ENCODE data around the gene DIO3.

The DIO3 gene

DNA sequence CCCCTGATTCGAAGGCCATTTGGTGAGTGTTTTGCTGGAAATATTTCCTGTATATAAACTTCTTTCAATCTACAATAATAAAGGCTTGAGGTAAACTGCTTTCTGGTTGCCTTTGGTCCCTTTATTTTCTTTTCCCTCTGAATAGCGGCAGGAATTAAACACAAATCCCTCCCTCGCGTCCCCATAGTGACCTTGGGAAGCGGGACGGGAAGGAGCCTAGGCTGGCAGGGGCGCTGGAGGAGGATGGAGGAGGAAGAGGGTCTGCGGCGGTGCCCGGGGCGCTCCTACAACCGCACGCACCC is 2.0 kb downstream of the DIO3 start:
- Histone ChIP-seq H3K9ac (no peak overlapping the region), H3K36me3 (ENCODE audit: insufficient read depth) (no peaks in the 10 kb centered on the region), H3K4me3 (IDR thresholded peaks at IDR 0.05; ENCODE audit: insufficient read depth, low read depth, low read length) (no peak overlapping the region), H3K79me2 (ENCODE audit: insufficient read depth, low read depth) (no peaks in the 10 kb centered on the region), H4K20me1 (ENCODE audit: insufficient read depth) (no peaks in the 10 kb centered on the region), H3K27ac (no peak overlapping the region), H3K27me3 (ENCODE audit: insufficient read depth, low read depth) (peaks cover 16% of the 10 kb centered on the region; the same call in 1 of the 2 replicates), H3K4me1 (ENCODE audit: low read depth, poor library complexity, severe bottlenecking) (no peaks in the 10 kb centered on the region), H3K4me2 (no peak overlapping the region), H2AFZ (ENCODE audit: low read depth) (no peak overlapping the region)
- TF ChIP-seq, protein P1, sequence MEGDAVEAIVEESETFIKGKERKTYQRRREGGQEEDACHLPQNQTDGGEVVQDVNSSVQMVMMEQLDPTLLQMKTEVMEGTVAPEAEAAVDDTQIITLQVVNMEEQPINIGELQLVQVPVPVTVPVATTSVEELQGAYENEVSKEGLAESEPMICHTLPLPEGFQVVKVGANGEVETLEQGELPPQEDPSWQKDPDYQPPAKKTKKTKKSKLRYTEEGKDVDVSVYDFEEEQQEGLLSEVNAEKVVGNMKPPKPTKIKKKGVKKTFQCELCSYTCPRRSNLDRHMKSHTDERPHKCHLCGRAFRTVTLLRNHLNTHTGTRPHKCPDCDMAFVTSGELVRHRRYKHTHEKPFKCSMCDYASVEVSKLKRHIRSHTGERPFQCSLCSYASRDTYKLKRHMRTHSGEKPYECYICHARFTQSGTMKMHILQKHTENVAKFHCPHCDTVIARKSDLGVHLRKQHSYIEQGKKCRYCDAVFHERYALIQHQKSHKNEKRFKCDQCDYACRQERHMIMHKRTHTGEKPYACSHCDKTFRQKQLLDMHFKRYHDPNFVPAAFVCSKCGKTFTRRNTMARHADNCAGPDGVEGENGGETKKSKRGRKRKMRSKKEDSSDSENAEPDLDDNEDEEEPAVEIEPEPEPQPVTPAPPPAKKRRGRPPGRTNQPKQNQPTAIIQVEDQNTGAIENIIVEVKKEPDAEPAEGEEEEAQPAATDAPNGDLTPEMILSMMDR (conservative IDR thresholded peaks at IDR 0.05; ENCODE audit: low read depth, low read length), result no peak

DNA sequence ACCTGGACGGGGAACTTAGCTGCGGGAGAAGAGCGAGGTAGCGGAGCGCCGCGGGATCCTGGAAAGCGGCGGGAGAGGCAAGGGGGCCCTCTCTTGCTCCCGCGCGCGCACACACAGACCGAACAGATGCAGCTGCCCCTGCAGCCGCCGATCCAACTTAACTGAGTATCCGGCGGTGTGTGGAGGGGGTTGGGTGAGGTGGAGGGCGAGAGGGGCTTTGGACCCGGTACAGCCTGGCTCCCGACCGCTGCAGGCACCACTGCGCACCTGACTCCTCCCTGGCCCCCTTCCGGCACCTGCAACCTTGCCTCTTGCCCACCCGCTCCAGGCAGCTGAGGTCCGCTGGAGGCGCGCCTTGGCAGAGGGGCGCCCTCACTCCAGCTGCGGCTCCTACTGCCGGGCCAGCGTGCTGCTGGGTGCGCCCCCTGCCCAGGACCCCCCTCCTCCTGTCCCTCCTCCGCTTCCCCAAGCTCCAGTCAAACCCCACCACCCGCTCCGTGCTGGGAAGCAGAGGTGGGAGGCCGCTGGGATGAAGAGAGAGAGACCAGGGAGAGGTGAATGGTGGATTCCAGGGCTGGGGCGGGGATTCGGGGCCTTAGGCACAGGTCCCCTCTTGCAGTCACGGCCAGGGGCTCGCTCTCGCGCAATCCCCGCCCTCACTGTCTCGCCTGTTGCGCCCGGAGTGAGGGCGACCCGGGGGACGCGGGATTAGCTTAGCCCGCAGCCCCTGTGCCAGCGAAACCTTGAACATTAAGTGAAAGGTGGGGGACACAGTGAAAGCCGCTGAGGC is 2.6 kb downstream of the DIO3 start:
- Histone ChIP-seq H3K4me3 (IDR thresholded peaks at IDR 0.05; ENCODE audit: insufficient read depth, low read depth, low read length) (no peak overlapping the region), H2AFZ (ENCODE audit: low read depth) (no peak overlapping the region), H3K36me3 (ENCODE audit: insufficient read depth) (no peaks in the 10 kb centered on the region), H4K20me1 (ENCODE audit: insufficient read depth) (no peaks in the 10 kb centered on the region), H3K4me2 (no peak overlapping the region), H3K79me2 (ENCODE audit: insufficient read depth, low read depth) (no peaks in the 10 kb centered on the region), H3K9ac (no peak overlapping the region), H3K27ac (no peak overlapping the region), H3K27me3 (ENCODE audit: insufficient read depth, low read depth) (peaks cover 16% of the 10 kb centered on the region; the same call in 1 of the 2 replicates), H3K4me1 (ENCODE audit: low read depth, poor library complexity, severe bottlenecking) (no peaks in the 10 kb centered on the region)
- TF ChIP-seq, protein P1 (conservative IDR thresholded peaks at IDR 0.05; ENCODE audit: low read depth, low read length), result no peak

DNA sequence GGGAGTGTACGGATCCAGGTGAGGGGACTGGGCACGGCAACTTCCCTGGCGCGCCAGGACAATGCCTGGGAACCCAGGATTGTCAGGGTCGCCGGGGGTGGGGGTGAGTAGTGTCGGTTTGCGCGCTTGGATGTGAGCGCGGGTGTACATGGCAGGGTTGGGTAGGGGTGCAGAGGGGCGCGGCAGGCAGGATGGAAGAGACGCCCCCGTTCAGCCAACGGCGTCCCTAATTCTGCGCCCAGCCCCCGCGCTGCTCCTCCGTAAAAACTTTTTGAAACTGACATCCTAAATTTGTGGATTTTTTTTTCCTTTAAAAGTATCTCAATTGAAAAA is 3.1 kb downstream of the DIO3 start:
- Histone ChIP-seq H3K79me2 (ENCODE audit: insufficient read depth, low read depth) (no peaks in the 10 kb centered on the region), H3K36me3 (ENCODE audit: insufficient read depth) (no peaks in the 10 kb centered on the region), H3K4me2 (no peak overlapping the region), H3K4me3 (IDR thresholded peaks at IDR 0.05; ENCODE audit: insufficient read depth, low read depth, low read length) (no peak overlapping the region), H2AFZ (ENCODE audit: low read depth) (no peak overlapping the region), H3K27me3 (ENCODE audit: insufficient read depth, low read depth) (peaks cover 20% of the 10 kb centered on the region; the same call in 1 of the 2 replicates), H3K4me1 (ENCODE audit: low read depth, poor library complexity, severe bottlenecking) (no peaks in the 10 kb centered on the region), H4K20me1 (ENCODE audit: insufficient read depth) (no peaks in the 10 kb centered on the region), H3K9ac (no peak overlapping the region), H3K27ac (no peak overlapping the region)
- TF ChIP-seq, protein P1 (conservative IDR thresholded peaks at IDR 0.05; ENCODE audit: low read depth, low read length), result no peak

DNA sequence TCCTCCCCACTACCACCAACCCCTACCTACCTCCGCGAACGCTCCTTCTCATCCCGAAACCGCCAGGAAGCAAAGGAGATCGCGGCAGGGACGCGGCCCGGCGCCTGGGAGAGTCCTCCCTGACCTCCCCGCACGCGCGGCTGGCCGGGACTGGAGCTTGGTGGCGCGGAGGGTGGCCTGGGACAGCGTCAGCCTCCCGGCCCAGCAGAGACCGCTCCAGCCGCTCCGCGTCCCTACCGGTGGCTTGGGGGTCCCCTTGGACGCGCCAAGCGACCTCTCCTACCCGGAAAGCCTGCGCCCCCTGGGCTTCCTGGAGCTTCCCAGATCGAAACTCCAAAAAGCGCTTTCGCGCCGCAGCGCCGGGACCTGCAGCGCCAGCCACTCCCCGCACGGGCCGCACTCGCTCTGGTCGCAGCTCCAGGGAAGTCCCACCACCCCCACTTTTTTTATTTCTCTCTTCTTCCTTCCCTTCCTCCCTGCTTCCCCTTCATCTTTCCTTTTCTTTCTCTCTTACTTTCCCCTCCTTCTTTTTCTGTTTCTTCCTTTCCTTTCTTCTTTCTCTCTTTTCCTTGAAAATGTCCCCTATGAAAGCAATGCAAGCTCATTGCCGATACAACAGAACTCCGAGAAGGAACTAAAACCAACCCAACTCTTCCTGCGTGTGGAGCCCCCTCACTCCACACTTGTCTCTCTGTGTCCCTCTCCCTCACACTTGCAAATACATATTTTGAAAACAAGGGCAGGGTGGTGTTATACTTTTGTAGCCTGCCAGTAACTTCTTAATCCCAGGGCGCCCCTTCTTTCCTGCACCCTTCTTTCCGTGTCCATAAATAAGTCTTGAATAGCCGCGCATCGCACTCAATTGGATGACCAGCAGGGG is 3.8 kb downstream of the DIO3 start:
- Histone ChIP-seq H3K27me3 (ENCODE audit: insufficient read depth, low read depth) (peaks cover 20% of the 10 kb centered on the region; the same call in 1 of the 2 replicates), H3K9ac (no peak overlapping the region), H3K79me2 (ENCODE audit: insufficient read depth, low read depth) (no peaks in the 10 kb centered on the region), H3K27ac (no peak overlapping the region), H3K4me1 (ENCODE audit: low read depth, poor library complexity, severe bottlenecking) (no peaks in the 10 kb centered on the region), H3K4me3 (IDR thresholded peaks at IDR 0.05; ENCODE audit: insufficient read depth, low read depth, low read length) (no peak overlapping the region), H4K20me1 (ENCODE audit: insufficient read depth) (no peaks in the 10 kb centered on the region), H3K36me3 (ENCODE audit: insufficient read depth) (no peaks in the 10 kb centered on the region), H3K4me2 (no peak overlapping the region), H2AFZ (ENCODE audit: low read depth) (no peak overlapping the region)
- TF ChIP-seq, protein P1 (conservative IDR thresholded peaks at IDR 0.05; ENCODE audit: low read depth, low read length), result no peak

All from KMS-11 (cell line).